ENCODE results near the gene PJA1. TPM values are rescaled to one million over a fixed set of nuclear protein-coding genes. Genes with fewer than 3 reads are reported as not detected.

The PJA1 gene
- polyA plus RNA-seq, 3 donors: 2.1 to 11.6 (median 8.8) TPM

DNA sequence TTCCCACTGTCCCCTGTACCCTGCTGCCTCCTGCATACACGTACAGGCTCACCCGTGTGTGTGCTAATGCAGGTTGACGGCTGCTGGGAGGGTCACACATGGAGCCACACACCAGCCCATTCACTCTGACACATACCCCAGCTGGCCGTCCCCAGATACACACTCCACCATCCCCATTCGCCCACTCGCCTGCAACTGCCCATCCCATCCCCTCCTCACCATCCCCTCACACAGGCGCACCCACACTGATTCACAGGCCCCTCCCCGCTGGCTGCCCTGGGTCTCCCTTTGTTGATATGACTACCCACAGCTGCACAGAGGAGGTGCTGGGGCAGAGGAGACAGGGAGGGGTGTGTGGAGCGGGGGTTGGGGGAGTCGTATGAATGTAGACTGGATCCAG lies 25.7 kb downstream of the PJA1 start:
- no peak overlapping the region for H3K4me3 Mint-ChIP-seq
- Histone ChIP-seq H3K27me3 (ENCODE audit: control insufficient read depth in 2 of 2, insufficient read depth in 2 of 2, low read length in 2 of 2) (peaks cover 0 to 10% of the 10 kb centered on the region in 2 donors), H3K4me1 (ENCODE audit: control insufficient read depth in 1 of 2, insufficient read depth in 2 of 2, low read length in 2 of 2) (no peaks in the 10 kb centered on the region), H3K9ac (ENCODE audit: insufficient read depth, low read length, poor library complexity, severe bottlenecking) (no peak overlapping the region), H3K27ac (ENCODE audit: low read depth in 1 of 2, low read length in 2 of 2) (no peak overlapping the region), H3K79me2 (ENCODE audit: insufficient read depth, low read length) (no peaks in the 10 kb centered on the region), H3K4me2 (replicated peaks; ENCODE audit: extremely low read depth, low read length, poor library complexity, severe bottlenecking) (no peak overlapping the region), H4K20me1 (ENCODE audit: insufficient read depth, low read length) (no peaks in the 10 kb centered on the region), H2AFZ (ENCODE audit: insufficient read depth, low read depth, low read length, poor library complexity, severe bottlenecking) (no peak overlapping the region), H3K9me3 (replicated peaks in 1 of 2; ENCODE audit: control insufficient read depth in 1 of 2, insufficient read depth in 1 of 2, low read length in 2 of 2) (no peaks in the 10 kb centered on the region), H3K36me3 (replicated peaks in 1 of 2; ENCODE audit: control insufficient read depth in 1 of 2, insufficient read depth in 2 of 2, low read length in 2 of 2) (no peaks in the 10 kb centered on the region), H3K4me3 (replicated peaks in 1 of 3; ENCODE audit: low read depth in 2 of 3, low read length in 3 of 3) (no peak overlapping the region)
- no peak for DNase-seq
- 100% methylated on average over 5 of the region's 10 CpGs for WGBS (ENCODE audit: insufficient coverage)
- peaks cover 2% of the 10 kb centered on the region for H3K4me1 Mint-ChIP-seq
- H3K9me3 Mint-ChIP-seq: peaks cover 0 to 2% (median 0%) of the 10 kb centered on the region in 7 donors
- no peaks in the 10 kb centered on the region for H3K36me3 Mint-ChIP-seq
- intact Hi-C loops (cut with micrococcal nuclease): no loop called here
- TF ChIP-seq, protein P1, sequence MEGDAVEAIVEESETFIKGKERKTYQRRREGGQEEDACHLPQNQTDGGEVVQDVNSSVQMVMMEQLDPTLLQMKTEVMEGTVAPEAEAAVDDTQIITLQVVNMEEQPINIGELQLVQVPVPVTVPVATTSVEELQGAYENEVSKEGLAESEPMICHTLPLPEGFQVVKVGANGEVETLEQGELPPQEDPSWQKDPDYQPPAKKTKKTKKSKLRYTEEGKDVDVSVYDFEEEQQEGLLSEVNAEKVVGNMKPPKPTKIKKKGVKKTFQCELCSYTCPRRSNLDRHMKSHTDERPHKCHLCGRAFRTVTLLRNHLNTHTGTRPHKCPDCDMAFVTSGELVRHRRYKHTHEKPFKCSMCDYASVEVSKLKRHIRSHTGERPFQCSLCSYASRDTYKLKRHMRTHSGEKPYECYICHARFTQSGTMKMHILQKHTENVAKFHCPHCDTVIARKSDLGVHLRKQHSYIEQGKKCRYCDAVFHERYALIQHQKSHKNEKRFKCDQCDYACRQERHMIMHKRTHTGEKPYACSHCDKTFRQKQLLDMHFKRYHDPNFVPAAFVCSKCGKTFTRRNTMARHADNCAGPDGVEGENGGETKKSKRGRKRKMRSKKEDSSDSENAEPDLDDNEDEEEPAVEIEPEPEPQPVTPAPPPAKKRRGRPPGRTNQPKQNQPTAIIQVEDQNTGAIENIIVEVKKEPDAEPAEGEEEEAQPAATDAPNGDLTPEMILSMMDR (IDR thresholded peaks at IDR 0.05): no peak
- peaks cover 7 to 31% (median 24%) of the 10 kb centered on the region in 3 donors for H3K27me3 Mint-ChIP-seq (ENCODE audit: low read depth in 3 of 3)
- H3K27ac Mint-ChIP-seq: peak overlapping the region in 1 of 7 donors; percentile 11

DNA sequence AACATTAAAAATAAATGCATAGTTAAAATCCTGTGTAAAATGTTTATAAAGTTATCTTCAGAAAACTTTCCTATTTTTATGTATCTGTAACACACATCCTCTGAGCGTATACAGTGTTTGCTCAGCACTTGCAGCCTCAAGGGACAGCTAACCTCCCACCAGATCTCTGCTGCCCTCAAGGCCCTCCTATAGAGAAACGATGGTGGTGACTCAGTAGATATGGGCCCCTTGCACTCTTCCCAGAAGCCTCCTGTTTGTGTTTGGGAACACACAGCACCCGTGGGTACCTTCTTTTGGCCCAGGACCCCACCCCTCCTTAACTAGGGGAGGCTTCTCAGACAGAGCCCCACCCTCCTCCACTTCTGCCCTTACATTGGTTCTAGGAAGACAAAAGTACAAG lies 26.7 kb downstream of the PJA1 start:
- Mint-ChIP-seq H3K9me3 (peaks cover 0 to 2% (median 0%) of the 10 kb centered on the region in 7 donors), H3K4me1 (peaks cover 2% of the 10 kb centered on the region), H3K4me3 (no peak overlapping the region), H3K27ac (no peak overlapping the region), H3K36me3 (no peaks in the 10 kb centered on the region), H3K27me3 (ENCODE audit: low read depth in 3 of 3) (peaks cover 12 to 33% (median 29%) of the 10 kb centered on the region in 3 donors)
- Histone ChIP-seq H3K9me3 (replicated peaks in 1 of 2; ENCODE audit: control insufficient read depth in 1 of 2, insufficient read depth in 1 of 2, low read length in 2 of 2) (no peaks in the 10 kb centered on the region), H3K4me3 (replicated peaks in 1 of 3; ENCODE audit: low read depth in 2 of 3, low read length in 3 of 3) (no peak overlapping the region), H3K36me3 (replicated peaks in 1 of 2; ENCODE audit: control insufficient read depth in 1 of 2, insufficient read depth in 2 of 2, low read length in 2 of 2) (no peaks in the 10 kb centered on the region), H3K9ac (ENCODE audit: insufficient read depth, low read length, poor library complexity, severe bottlenecking) (no peak overlapping the region), H3K27ac (ENCODE audit: low read depth in 1 of 2, low read length in 2 of 2) (no peak overlapping the region), H4K20me1 (ENCODE audit: insufficient read depth, low read length) (no peaks in the 10 kb centered on the region), H2AFZ (ENCODE audit: insufficient read depth, low read depth, low read length, poor library complexity, severe bottlenecking) (no peak overlapping the region), H3K27me3 (ENCODE audit: control insufficient read depth in 2 of 2, insufficient read depth in 2 of 2, low read length in 2 of 2) (peaks cover 0 to 10% of the 10 kb centered on the region in 2 donors), H3K79me2 (ENCODE audit: insufficient read depth, low read length) (no peaks in the 10 kb centered on the region), H3K4me2 (replicated peaks; ENCODE audit: extremely low read depth, low read length, poor library complexity, severe bottlenecking) (no peak overlapping the region), H3K4me1 (ENCODE audit: control insufficient read depth in 1 of 2, insufficient read depth in 2 of 2, low read length in 2 of 2) (no peaks in the 10 kb centered on the region)
- no CpG with 5 or more reads among the region's 3 CpGs for WGBS (ENCODE audit: insufficient coverage)
- no peak for DNase-seq
- intact Hi-C loops (cut with micrococcal nuclease): no loop called here
- TF ChIP-seq, protein P1 (IDR thresholded peaks at IDR 0.05): no peak
